B cell (primary cell): ENCODE data around the gene LAMC3. TPM values are rescaled to one million over a fixed set of nuclear protein-coding genes. Genes with fewer than 3 reads are reported as not detected.

Experiments used
- ATAC-seq: fragments of 200-7000 bp; cut with Tn5 transposase; one replicate; pipeline ENCODE4 v1.10.0; 2021; ENCODE audit warnings: low read depth, mild to moderate bottlenecking, moderate number of reproducible peaks, moderate library complexity
- CTCF ChIA-PET: fragments of 350-600 bp; sonication (Branson Sonifier 250); formaldehyde crosslinking; loops from one replicate; lab custom pipeline; 2021; ENCODE audit warnings: antibody characterized with exemption, inconsistent platforms; lab: Charles Lee
- POLR2A ChIA-PET: fragments of 350-600 bp; sonication (Branson Sonifier 250); formaldehyde crosslinking; loops from one replicate; lab custom pipeline; 2021; ENCODE audit warnings: antibody characterized with exemption; lab: Charles Lee
- DNase-seq: peaks from one replicate; pipeline ENCODE4 v3.0.0; 2013
- H2AFZ ChIP-seq: 2 replicates; pipeline ENCODE4 v1.6.1; 2012; ENCODE audit warnings: mild to moderate bottlenecking, low read depth, low read length; ENCODE audit not compliant: insufficient read depth, poor library complexity, severe bottlenecking
- H3K27ac ChIP-seq, 2 donors: 1 replicate in 1 of 2; 2 replicates in 1 of 2; pipeline ENCODE4 v1.5.1; 2012 to 2013; ENCODE audit warnings: low read length in 2 of 2, mild to moderate bottlenecking in 2 of 2, moderate library complexity in 1 of 2
- H3K27me3 ChIP-seq, 4 experiments: fragments of 200-600 bp in 1 of 4; sonication (generic) in 1 of 4; replicated peaks in 1 of 4; 1 replicate in 2 of 4; 2 replicates in 2 of 4; pipeline versions ENCODE4 v1.6.1 to v1.7.0; 2013 to 2016; ENCODE audit warnings: low read length in 3 of 4, mild to moderate bottlenecking in 2 of 4, mixed read lengths in 1 of 4, moderate library complexity in 1 of 4; ENCODE audit not compliant: insufficient read depth in 4 of 4, control insufficient read depth in 3 of 4; ENCODE audit errors: control extremely low read depth in 1 of 4
- H3K36me3 ChIP-seq, 2 experiments: replicated peaks in 1 of 2; 1 replicate in 1 of 2; 2 replicates in 1 of 2; pipeline versions ENCODE4 v1.6.1 to v1.7.1; 2013; ENCODE audit warnings: low read length in 1 of 2; ENCODE audit not compliant: insufficient read depth in 2 of 2, control insufficient read depth in 1 of 2; ENCODE audit errors: control extremely low read depth in 1 of 2, extremely low read depth in 1 of 2
- H3K4me1 ChIP-seq, 2 donors: fragments of 200-600 bp in 1 of 2; sonication (generic) in 1 of 2; 1 replicate in 1 of 2; 2 replicates in 1 of 2; pipeline versions ENCODE4 v1.5.1 to v1.6.1; 2013 to 2017; ENCODE audit warnings: low read length in 2 of 2; ENCODE audit not compliant: control insufficient read depth in 2 of 2, insufficient read depth in 2 of 2
- H3K4me2 ChIP-seq: replicated peaks from 2 replicates; pipeline ENCODE3; 2012; ENCODE audit warnings: mild to moderate bottlenecking, low read depth, low read length; ENCODE audit not compliant: poor library complexity, severe bottlenecking
- H3K4me3 ChIP-seq, 5 experiments: fragments of 200-600 bp in 1 of 5; sonication (generic) in 1 of 5; 1 replicate in 3 of 5; 2 replicates in 2 of 5; pipeline versions ENCODE4 v1.5.1 to v1.7.0; 2011 to 2016; ENCODE audit warnings: low read length in 4 of 5, mild to moderate bottlenecking in 4 of 5, low read depth in 2 of 5, control low read depth in 1 of 5, moderate library complexity in 1 of 5; ENCODE audit not compliant: insufficient read depth in 1 of 5; ENCODE audit errors: control extremely low read depth in 1 of 5, extremely low read depth in 1 of 5
- H3K79me2 ChIP-seq: fragments of 200-600 bp; sonication (generic); one replicate; pipeline ENCODE4 v1.6.0; 2016; ENCODE audit warnings: low read length; ENCODE audit not compliant: control insufficient read depth, insufficient read depth
- H3K9ac ChIP-seq: fragments of 200-600 bp; sonication (generic); 2 replicates; pipeline ENCODE4 v1.6.1; 2017; ENCODE audit warnings: mild to moderate bottlenecking, low read length, moderate library complexity
- H3K9me3 ChIP-seq, 3 donors: one replicate each; pipeline versions ENCODE4 v1.6.1 to v1.7.1; 2013; ENCODE audit warnings: low read length in 2 of 3; ENCODE audit not compliant: control insufficient read depth in 2 of 3, insufficient read depth in 1 of 3; ENCODE audit errors: control extremely low read depth in 1 of 3
- H4K20me1 ChIP-seq: 2 replicates; pipeline ENCODE4 v1.6.0; 2012; ENCODE audit warnings: mild to moderate bottlenecking, low read length; ENCODE audit not compliant: insufficient read depth, control insufficient read depth, poor library complexity, severe bottlenecking
- H3K27ac Mint-ChIP-seq: one replicate; pipeline ENCODE4 v1.8.0; 2021; ENCODE audit warnings: mixed read lengths
- H3K27me3 Mint-ChIP-seq: one replicate; pipeline ENCODE4 v1.8.0; 2021; ENCODE audit warnings: mixed read lengths
- H3K4me1 Mint-ChIP-seq: one replicate; pipeline ENCODE4 v1.8.0; 2021; ENCODE audit warnings: mixed read lengths
- H3K4me3 Mint-ChIP-seq: one replicate; pipeline ENCODE4 v1.8.0; 2021; ENCODE audit warnings: mixed read lengths
- H3K9me3 Mint-ChIP-seq: one replicate; pipeline ENCODE4 v1.8.0; 2022; ENCODE audit warnings: mixed read lengths; ENCODE audit not compliant: insufficient read depth
- CTCF ChIP-seq: fragments of 200-600 bp; IDR thresholded peaks from one replicate; pipeline ENCODE4 v1.8.0; 2022; ENCODE audit warnings: antibody characterized with exemption, mild to moderate bottlenecking
- EZH2 ChIP-seq: IDR thresholded peaks from 2 replicates; pipeline ENCODE4 v1.6.1; 2012; ENCODE audit warnings: borderline replicate concordance, low read depth, mild to moderate bottlenecking, moderate library complexity, low read length; ENCODE audit not compliant: insufficient read depth, poor library complexity, severe bottlenecking
- WGBS: methylation state at CpG from one replicate; pipeline ENCODE4 v1.1.5; 2013; ENCODE audit warnings: missing lambda C conversion rate; ENCODE audit not compliant: insufficient coverage; 5-methylcytosine and 5-hydroxymethylcytosine counted together
- intact Hi-C: fragments of 100-400 bp; cut with micrococcal nuclease; formaldehyde crosslinking; loops from one replicate; pipeline ENCODE4 v1.10.0; 2022
- polyA plus RNA-seq: library from polyadenylated mRNA; depleted of rRNA; stranded (reverse); fragments of >200 nt; gene quantifications from 2 replicates; pipeline ENCODE4 v1.2.3, GENCODE V29; 2012
- total RNA-seq, 2 donors: library from RNA; stranded (reverse); fragments of 120-200 nt in 1 of 2; gene quantifications; 1 replicate in 1 of 2; 2 replicates in 1 of 2; pipeline versions ENCODE4 v1.2.3 to v1.2.4, GENCODE V29; 2013 to 2022

The LAMC3 gene
- total and polyA plus RNA-seq, 2 donors (not counting 1 experiment from before 2014, with no cell fraction given), result 0.25 to 0.45 TPM

GRCh38 chr9:131138676-131139075 lies 129.7 kb downstream of the LAMC3 start:
- TF ChIP-seq EZH2 (no peak), CTCF (no peak)
- Mint-ChIP-seq H3K9me3 (no peaks in the 10 kb centered on the region), H3K4me1 (no peaks in the 10 kb centered on the region), H3K27ac (no peak overlapping the region), H3K27me3 (no peaks in the 10 kb centered on the region), H3K4me3 (no peak overlapping the region)
- Histone ChIP-seq H3K9me3 (no peaks in the 10 kb centered on the region), H3K4me3 (no peak overlapping the region), H3K27ac (no peak overlapping the region), H3K9ac (no peak overlapping the region), H4K20me1 (no peaks in the 10 kb centered on the region), H3K4me1 (no peaks in the 10 kb centered on the region), H3K27me3 (no peaks in the 10 kb centered on the region), H3K79me2 (peaks cover 4% of the 10 kb centered on the region), H3K4me2 (no peak overlapping the region), H2AFZ (no peak overlapping the region), H3K36me3 (peaks cover 7 to 84% of the 10 kb centered on the region in 2 experiments)
- 100% methylated on average over 2 of the region's 2 CpGs for WGBS
- intact Hi-C loops, result no loop called here
- ChIA-PET POLR2A (no interaction called here), CTCF (no interaction called here)
- ATAC-seq, result no peak
- DNase-seq, result no peak

GRCh38 chr9:131140112-131140511 lies 131.1 kb downstream of the LAMC3 start:
- 100% methylated on average over 4 of the region's 4 CpGs for WGBS
- no peak overlapping the region for H2AFZ ChIP-seq
- Mint-ChIP-seq H3K4me3 (no peak overlapping the region), H3K9me3 (no peaks in the 10 kb centered on the region), H3K4me1 (no peaks in the 10 kb centered on the region), H3K27ac (no peak overlapping the region), H3K27me3 (no peaks in the 10 kb centered on the region)
- no peak for DNase-seq
- H3K4me3 ChIP-seq, result no peak overlapping the region
- H4K20me1 ChIP-seq, result no peaks in the 10 kb centered on the region
- no peak for TF ChIP-seq CTCF
- no peak for TF ChIP-seq EZH2
- ATAC-seq, result no peak
- intact Hi-C loops, result no loop called here
- H3K27ac ChIP-seq, result no peak overlapping the region
- no peak overlapping the region for H3K9ac ChIP-seq
- CTCF ChIA-PET, result no interaction called here
- no peaks in the 10 kb centered on the region for H3K4me1 ChIP-seq
- H3K79me2 ChIP-seq, result no peaks in the 10 kb centered on the region
- H3K27me3 ChIP-seq, result no peaks in the 10 kb centered on the region
- POLR2A ChIA-PET, result no interaction called here
- H3K36me3 ChIP-seq, result peaks cover 7 to 84% of the 10 kb centered on the region in 2 experiments
- H3K9me3 ChIP-seq, result no peaks in the 10 kb centered on the region
- no peak overlapping the region for H3K4me2 ChIP-seq
